Measurements from ENCODE around the gene COL24A1.

DNA sequence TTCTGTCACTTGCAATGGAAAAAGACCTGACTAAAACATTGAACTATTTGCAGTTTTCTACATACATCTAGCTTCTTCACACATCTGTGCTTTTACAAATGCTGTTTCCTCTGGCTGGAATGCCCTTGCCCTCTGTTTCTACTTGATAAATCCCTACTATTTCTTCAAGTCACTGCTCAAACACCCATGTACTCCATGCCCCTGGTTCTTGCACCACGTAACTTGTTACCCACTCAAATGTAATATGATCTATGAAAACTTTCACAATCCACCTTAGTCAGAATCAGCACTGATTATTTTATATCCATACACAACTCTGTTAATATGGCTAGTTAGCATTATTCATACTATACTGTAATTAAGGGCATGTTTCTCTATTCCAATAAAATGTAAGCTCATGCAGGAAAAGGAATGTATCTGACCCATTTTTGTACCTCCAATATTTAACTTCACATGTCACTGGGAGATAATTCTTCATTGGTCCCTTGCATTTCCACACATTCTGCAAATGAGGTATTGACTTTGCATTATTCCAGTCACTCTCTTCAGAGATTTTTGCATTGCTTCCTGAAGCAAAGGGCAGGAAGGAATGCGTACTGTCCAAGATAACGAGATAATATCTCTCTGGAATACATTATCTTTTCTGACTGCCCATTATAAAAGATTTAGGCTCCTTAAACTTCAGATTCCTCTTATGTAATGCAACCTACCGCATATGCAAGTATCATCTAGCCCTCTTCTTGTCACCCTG, 158.3 kb downstream of the COL24A1 start:
- TF ChIP-seq, protein P1, sequence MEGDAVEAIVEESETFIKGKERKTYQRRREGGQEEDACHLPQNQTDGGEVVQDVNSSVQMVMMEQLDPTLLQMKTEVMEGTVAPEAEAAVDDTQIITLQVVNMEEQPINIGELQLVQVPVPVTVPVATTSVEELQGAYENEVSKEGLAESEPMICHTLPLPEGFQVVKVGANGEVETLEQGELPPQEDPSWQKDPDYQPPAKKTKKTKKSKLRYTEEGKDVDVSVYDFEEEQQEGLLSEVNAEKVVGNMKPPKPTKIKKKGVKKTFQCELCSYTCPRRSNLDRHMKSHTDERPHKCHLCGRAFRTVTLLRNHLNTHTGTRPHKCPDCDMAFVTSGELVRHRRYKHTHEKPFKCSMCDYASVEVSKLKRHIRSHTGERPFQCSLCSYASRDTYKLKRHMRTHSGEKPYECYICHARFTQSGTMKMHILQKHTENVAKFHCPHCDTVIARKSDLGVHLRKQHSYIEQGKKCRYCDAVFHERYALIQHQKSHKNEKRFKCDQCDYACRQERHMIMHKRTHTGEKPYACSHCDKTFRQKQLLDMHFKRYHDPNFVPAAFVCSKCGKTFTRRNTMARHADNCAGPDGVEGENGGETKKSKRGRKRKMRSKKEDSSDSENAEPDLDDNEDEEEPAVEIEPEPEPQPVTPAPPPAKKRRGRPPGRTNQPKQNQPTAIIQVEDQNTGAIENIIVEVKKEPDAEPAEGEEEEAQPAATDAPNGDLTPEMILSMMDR (IDR thresholded peaks at IDR 0.05), result no peak
- no peak for TF ChIP-seq POLR2AphosphoS5 (IDR thresholded peaks at IDR 0.05)
- TF ChIP-seq EP300 (IDR thresholded peaks at IDR 0.05), result no peak
- no peak for TF ChIP-seq POLR2A (IDR thresholded peaks at IDR 0.05)

All from sigmoid colon (tissue), 4 donors.